ENCODE results near the gene BPGM.

The BPGM gene

DNA sequence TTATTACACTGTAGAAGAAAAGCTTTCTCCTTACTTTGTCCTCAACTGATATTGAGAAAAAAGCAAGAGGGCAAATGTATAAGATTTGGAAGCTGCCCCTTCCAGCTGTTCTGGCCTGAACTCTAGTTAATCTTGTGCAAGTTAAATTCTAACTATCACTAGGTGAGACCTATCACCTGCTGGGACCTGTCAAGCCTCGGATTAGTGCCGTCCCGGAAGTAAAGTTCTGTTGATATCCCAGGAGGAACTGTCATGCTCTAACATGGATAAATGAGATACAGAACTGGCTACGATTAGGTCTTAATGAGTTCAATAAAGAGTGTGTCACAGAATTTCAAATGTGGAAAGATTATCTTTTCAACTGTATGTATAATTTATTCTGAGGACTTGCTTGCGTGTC lies 1.2 kb upstream of the BPGM start:
- TF ChIP-seq, protein P1, sequence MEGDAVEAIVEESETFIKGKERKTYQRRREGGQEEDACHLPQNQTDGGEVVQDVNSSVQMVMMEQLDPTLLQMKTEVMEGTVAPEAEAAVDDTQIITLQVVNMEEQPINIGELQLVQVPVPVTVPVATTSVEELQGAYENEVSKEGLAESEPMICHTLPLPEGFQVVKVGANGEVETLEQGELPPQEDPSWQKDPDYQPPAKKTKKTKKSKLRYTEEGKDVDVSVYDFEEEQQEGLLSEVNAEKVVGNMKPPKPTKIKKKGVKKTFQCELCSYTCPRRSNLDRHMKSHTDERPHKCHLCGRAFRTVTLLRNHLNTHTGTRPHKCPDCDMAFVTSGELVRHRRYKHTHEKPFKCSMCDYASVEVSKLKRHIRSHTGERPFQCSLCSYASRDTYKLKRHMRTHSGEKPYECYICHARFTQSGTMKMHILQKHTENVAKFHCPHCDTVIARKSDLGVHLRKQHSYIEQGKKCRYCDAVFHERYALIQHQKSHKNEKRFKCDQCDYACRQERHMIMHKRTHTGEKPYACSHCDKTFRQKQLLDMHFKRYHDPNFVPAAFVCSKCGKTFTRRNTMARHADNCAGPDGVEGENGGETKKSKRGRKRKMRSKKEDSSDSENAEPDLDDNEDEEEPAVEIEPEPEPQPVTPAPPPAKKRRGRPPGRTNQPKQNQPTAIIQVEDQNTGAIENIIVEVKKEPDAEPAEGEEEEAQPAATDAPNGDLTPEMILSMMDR (IDR thresholded peaks at IDR 0.05), result no peak

DNA sequence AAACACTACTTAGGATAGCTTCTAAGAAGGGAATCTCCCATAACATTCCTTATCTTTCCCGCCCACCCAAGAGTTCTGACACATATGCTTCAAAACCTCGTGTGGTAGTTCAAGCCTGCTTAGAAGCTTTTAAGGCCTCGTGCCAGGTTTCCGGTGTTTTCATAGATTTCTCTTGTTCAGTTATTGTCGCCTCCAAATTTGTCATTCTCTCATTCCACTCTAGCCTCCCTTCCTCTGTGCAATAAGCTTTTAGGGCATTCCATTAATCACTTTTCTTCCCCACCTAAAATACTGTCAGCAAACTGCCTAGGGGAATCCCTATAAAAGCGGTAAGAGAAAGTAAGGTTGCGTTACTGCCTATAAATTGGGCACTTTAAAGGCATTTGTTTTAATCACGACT lies 718 bp upstream of the BPGM start:
- TF ChIP-seq, protein P1 (IDR thresholded peaks at IDR 0.05), result no peak

DNA sequence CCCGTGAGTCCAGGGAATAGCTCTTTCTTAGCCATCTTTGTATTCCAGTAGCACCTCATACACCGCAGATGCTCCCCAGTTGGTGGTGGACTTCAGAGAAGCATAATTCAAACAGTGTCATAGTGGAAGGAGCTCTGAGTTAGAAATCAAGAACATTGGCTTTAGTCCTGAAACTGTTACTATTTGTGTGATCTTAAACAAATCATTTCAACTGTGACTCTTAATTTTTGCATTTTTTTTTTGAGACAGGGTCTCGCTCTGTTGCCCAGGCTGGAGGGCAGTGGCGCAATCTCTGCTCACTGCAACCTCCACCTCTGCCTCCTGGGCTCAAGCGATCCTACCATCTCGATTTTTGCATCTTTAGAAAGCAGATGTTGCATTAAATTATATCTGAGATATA lies 1.8 kb downstream of the BPGM start:
- TF ChIP-seq, protein P1 (IDR thresholded peaks at IDR 0.05), result no peak

DNA sequence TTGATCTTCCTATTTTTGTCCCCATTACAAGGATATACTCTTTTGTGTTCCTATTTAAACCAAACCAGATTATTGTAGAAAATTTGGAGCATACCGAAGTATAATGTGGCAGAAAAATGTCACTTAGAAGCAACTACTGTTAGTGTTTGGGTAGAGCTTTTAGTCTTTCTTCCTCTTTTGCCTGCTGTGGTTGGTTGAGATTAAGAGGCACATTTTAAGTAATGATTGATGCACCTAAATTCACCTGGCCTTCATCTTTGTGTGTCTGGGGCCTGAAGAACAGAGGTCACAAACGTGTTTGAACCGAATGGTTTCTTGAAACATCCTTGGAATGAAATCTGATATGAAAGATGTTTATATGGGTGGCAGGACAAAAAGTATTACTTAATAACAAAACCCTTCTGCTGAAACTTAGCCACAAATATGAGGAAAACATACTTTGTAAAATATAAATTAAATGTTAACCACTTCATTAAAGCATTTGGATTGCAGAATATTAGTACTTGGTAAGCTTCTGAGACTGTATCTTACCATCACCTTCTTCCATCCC lies 2.6 kb downstream of the BPGM start:
- TF ChIP-seq, protein P1 (IDR thresholded peaks at IDR 0.05), result no peak

DNA sequence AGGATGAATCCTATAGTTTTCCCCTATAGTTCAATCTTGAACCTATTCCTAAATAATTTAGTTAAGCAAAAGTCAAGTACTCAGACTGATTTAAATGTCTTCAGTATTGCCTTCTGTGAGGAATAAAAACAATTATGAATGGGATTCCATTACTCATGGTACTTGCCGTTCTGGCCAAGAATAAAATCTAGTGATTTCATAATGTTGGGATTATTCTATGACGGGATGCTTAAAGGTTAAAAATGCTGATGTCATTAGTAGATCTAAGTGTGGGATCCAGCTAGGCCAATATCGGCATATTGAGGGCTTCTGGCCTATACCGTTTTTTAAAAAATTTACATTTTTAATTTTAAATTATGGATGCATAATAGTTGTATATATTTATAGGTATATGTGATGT lies 5.3 kb downstream of the BPGM start:
- TF ChIP-seq, protein P1 (IDR thresholded peaks at IDR 0.05), result no peak

DNA sequence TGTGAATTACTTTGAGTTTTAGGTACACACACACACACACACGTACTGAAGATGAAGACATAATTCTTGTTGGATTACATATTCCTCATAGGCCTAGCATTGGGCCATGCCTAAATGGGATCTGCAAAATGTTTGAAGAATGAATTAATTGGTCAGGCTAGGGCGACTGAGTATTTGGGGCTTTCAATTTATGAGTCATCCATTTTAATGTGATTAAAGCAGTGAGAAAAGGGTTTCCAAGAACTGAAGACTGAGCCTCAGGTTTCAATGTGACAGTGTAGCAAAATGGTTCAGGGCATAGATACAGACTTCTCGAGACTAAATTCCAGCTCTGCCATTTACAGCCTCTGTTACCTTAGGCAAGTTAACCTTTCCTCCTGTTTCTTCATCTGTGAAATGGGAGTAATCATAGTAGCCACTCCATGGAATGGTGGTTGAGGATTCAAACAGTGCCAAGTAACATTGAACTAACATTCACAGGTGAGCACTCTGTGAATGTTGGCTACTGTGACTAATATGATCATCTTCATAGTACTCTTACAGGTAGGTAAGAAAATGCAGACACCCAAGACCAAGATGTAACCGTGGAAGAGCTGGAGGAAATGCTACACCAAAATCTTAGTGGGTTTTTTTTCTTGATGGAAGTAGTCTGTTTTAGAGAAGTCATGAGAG lies 7.6 kb downstream of the BPGM start:
- TF ChIP-seq, protein P1 (IDR thresholded peaks at IDR 0.05), result no peak

DNA sequence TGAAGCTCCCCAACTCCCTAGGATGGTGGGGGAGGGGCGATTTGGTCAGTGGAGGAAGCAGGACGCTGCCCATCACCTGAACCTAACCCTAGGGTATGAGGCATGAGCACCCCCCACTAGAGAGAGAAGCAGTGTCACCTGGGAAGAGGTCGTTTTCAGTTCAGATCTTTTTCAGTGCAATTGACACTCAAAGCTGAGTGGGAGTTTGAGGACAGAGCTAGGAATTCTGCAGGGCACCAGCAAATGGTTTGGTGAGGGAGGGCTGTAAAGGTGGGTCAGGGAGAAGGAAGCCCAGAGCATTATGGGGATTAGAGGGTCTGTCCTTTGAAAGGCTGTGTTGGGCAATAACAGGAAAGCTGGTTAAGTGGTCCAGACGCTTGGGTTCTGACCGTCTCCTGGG lies 10.9 kb downstream of the BPGM start:
- TF ChIP-seq, protein P1 (IDR thresholded peaks at IDR 0.05), result no peak

Data from LNCAP (cell line).